DMS114 treated with DMSO at 0.1 percent for 48 hours (cell line): ENCODE measurements around the gene ENC1.
A peak's percentile ranks its signal among the peaks of the same experiment; 100 is the strongest.
"Not testable (repeated sequence)": the region's sequence is repeated elsewhere in the genome, so short reads cannot be mapped to it uniquely, and the experiment has no call there.

ENCODE experiments used
- DNase-seq: peaks from one replicate; lab custom pipeline; 2025; ENCODE audit not compliant: unreplicated experiment; lab: John Stamatoyannopoulos, UW

ENC1 gene

GRCh38 chr5:74640450-74640953, at the start of gene ENC1:
Gene ENC1, minus strand, starts transcription at chr5:74640728. Its CDS starts 4,243 bp downstream, at chr5:74636485.
- DNase-seq, result peak; percentile 71

GRCh38 chr5:74686962-74687751, 46.6 kb upstream of the ENC1 start:
- no peak for DNase-seq

DNA sequence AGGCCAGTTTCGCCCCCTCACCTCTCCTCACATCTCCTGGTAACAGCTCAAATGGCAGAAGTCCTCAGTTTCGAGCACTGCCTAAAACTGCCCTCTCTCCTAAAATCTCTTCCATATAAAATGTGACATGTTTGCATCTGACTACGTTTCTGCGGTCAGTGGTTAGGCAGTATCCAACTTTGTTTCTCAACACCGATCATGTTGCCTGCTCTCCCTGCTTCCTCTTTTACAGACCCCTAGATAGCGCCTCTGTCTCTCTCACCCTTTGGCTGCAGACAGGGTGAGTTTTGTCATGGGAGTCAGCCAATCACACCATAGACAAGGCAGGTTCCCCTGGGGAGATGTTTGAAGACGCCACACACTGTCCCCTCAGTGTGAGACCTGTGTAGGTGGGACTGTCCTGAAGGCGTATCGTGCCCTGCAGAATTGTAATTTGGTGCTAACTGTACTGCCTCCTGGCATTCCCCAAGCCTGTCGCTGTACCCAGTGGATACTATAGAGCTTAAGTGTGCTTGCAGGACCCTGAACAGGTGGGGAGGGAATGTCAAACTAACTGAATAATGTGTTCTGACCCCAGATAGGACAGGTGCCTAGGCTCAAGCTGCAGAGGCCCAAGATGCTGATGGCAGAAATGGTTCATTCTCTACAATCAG, 45.6 kb upstream of the ENC1 start:
- no peak for DNase-seq

DNA sequence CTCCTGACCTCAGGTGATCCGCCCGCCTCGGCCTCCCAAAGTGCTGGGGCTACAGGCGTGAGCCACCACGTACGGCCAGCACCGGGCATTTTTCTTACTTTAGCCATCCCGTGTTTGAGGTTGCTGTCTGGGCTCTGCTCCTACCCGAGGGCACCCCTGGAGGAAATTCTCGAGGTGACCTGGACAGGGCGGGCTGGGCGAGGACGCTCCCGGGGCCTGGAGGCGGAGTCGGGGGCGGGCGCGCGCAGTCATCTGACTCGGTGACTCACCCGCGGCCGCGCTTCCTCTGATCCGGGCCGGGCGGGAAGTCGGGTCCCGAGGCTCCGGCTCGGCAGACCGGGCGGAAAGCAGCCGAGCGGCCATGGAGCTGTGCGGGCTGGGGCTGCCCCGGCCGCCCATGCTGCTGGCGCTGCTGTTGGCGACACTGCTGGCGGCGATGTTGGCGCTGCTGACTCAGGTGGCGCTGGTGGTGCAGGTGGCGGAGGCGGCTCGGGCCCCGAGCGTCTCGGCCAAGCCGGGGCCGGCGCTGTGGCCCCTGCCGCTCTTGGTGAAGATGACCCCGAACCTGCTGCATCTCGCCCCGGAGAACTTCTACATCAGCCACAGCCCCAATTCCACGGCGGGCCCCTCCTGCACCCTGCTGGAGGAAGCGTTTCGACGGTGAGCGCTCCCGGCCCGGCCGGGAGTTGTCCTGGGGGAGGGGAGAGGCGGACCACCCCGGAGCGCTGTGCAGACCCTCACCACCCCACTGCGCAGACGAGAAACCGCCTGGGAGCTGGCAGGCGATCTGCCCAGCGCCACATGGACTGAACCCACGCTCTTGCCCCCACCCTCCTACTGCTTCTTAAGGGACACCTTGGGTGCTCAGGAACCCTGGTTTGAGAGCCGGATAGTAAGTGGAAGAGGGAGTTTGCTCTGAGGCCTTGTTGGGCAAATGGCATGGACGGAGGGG, 44.6 kb upstream of the ENC1 start, which contains the start of gene HEXB:
TSS of gene HEXB (plus strand) at position 334 of the 952 bp plus-strand sequence. CDS start at position 362, 28 bp downstream.
- DNase-seq, result peak; percentile 50

DNA sequence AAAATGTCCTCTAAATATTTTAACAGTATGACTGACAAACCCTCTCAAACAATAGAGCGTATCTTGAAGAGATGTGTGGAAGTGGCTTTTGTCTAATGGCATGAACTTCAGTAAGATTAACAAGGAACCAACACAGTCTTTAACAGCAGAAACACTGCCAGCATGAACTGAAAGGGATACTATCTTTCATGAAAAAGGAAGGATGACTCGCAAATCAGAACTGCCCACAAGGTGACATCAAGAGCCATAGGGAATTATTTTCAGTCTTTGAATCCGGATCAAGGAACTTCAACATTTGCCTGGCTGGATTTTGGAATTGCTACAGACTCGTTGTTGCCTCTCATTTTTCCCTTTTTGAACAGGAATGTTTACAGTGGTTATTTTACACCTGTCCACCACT, 39.4 kb upstream of the ENC1 start:
- DNase-seq, result no peak

DNA sequence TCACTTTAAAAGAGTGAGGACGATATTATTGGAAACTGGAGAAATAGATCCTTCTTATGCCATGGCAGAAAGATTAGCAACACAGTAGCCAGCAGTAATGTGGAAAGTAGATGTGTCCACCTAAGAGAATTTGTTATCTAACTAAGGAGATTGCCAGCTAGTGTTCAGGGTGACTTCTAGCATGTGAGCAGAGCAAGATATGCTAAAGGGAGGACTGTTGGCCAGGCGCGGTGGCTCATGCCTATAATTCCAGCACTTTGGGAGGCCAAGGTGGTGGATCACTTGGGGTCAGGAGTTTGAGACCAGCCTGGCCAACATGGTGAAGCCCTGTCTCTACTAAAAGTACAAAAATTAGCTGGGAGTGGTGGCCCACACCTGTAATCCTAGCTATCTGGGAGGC, 38.8 kb upstream of the ENC1 start:
- DNase-seq, result not testable (repeated sequence)

GRCh38 chr5:74678123-74678522, 37.6 kb upstream of the ENC1 start:
- not testable (repeated sequence) for DNase-seq

DNA sequence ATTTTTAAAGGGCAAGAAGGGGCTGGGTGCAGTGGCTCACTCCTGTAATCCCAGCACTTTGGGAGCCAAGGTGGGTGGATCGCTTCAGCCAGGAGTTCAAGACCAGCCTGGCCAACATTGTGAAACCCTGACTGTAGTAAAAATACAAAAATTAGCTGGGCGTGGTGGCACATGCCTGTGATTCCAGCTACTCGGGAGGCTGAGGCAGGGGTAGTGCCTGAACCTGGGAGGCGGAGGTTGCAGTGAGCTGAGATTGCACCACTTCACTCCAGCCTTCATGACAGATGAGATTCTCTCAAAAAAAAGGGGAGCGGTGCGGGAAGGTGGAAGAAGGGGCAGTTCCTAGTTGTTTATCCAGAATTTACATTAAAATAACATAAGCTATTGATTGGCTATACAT, 35.9 kb upstream of the ENC1 start:
- not testable (repeated sequence) for DNase-seq

- peak; percentile 53 for DNase-seq
Observed at GRCh38 chr5:74673011-74673790, 32.7 kb upstream of the ENC1 start.

GRCh38 chr5:74672215-74672877, 31.8 kb upstream of the ENC1 start:
- DNase-seq, result no peak

- DNase-seq, result no peak
Observed at GRCh38 chr5:74670396-74671038, 30.0 kb upstream of the ENC1 start.

DNA sequence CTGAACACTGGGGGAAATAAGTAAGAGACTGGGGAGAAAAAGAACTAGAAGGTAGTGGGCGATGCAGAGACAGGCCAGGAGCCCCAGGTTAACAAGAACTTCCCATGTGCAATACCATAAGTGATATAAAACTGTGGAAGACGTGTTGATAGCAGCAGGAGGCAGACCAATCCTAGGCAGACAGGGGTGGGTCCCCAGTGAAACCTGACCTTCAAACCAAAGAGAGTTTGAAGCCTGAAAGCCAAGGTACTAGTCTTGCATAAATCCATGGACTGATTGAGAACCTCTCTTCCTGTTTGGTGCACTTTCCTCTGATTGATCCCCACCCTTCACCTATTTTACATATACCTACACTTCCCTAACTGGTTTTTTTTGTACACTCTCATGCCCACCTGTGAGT, 29.3 kb upstream of the ENC1 start:
- no peak for DNase-seq

DNA sequence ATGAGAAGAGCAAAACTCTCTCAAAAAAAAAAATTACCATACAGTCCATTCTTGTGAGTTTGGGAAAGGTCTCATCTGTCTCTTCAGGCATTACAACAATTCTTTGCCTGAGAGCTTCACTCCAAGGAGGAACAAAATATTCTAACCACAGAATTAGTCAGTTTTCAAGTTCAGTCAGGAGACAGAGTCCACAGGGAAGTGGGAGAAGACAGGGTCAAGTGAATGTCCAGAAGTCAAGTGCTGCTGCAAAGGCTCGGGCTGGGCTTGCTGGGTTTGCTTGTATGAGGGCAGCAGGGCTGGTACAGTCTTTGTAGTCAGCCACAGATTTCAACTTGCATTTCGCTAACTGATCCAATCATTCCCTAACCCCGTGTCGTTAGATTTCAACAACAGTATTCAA, 26.9 kb upstream of the ENC1 start:
- no peak for DNase-seq

DNA sequence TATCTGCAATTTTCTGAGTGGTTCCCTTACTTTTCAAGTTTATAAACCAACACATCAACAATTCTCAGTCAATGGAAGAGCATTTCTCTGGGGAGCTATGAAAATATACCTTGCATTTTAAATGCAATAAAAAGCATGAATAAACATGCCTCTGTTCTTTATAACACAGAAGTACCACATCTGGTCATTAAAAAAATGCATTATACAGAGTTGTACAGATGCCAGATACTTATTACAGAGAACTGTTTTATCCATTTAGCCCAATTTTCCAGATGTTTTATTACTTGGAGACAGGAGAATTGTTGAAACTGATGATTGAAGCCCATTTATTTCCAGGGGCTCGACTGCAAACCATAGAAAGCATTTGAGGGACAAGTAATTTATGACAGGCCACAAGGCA, 25.3 kb upstream of the ENC1 start:
- DNase-seq, result no peak

DNA sequence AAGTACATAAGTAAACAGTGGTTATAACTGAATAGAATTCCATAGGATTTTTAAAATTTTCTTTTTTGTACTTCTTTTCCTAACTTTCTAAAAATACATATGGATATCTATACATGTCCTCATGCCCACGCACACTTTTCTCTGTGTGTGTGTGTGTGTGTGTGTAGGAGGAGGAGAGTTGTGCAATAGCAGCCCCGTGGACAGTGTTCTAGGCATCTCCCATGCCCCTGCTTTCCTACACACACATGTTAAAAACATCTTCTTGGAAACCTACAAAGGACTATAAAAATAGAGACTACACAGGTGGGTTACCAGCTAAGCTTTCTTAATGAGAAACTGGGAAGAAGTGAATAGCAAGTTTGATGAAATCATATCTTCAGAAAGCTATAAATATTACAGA, 24.7 kb upstream of the ENC1 start:
- no peak for DNase-seq

DNA sequence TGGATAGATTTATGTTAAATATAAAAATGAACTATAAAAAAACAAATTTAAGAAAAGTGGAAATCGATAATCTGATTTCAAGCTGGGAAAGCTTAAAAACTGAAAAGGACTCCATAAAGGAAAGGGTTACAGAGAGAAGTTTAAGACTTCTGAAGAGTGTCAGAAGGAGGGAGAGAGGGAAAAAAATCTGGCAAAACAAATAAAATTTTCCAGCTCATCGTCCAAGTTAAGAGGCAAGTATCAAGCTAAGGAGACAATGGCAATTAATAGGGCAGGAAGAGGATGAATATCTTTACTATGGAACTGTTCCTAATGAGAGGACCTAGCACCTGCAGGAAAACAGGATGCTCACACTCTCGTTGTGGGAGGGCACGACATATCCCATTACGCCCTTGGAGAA, 24.0 kb upstream of the ENC1 start:
- no peak for DNase-seq

DNA sequence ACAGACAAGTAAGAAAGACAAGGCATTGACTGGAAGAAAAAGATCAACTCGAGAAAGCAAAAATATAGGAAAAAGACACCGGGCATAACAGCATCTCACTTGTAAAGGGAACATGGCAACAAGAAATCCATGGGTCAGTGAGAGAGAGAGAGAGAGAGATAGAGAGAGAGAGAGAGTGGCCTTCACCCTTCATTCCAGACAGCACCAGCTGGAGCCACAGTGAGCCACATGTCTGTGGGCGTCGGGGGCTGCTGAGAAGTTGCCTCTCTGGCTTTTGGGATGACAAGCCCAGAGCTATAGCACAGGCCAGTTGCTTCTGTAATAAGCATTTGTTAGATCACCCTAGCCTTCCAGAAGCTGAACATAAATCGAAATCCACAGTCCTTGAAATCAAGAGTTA, 20.3 kb upstream of the ENC1 start:
- no peak for DNase-seq

DNA sequence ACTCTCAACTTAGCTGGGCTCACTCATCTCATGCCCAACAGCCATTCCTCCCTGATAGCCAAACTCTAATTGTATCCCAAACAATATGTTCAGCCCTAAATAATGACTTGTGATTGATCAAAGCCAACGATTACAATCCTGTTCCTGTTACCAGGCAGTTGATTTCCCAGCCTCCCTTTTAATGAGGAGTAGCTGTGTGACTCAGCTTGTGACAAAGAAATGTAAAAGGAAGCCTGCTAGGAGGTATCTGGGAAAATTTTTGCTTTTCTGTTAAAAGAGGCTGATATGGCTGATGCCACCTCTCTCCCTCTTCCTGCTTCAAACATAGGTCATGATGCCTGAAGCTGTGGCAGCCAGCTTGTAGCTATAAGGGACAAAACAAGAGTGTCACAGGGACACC, 19.6 kb upstream of the ENC1 start:
- DNase-seq, result no peak

GRCh38 chr5:74659172-74659571, 18.6 kb upstream of the ENC1 start:
- no peak for DNase-seq
